GM19438 (cell line): ENCODE measurements around the gene MATN1.

ENCODE experiments used
- ATAC-seq: cut with Tn5 transposase; IDR thresholded peaks from one replicate; pipeline ENCODE4 v1.9.1; 2021; ENCODE audit warnings: low read depth; ENCODE audit not compliant: unreplicated experiment

Gene MATN1

GRCh38 chr1:30685796-30686165, 37.6 kb downstream of the MATN1 start:
- ATAC-seq: no peak

- ATAC-seq: no peak
These were observed 38.2 kb downstream of the MATN1 start for GRCh38 chr1:30684881-30685795.

- ATAC-seq: no peak
These were observed 39.1 kb downstream of the MATN1 start for GRCh38 chr1:30684259-30684658.

- no peak for ATAC-seq
These were observed 39.7 kb downstream of the MATN1 start for GRCh38 chr1:30683699-30684098.

- no peak for ATAC-seq
These were observed 40.7 kb downstream of the MATN1 start for GRCh38 chr1:30682396-30683275.

- no peak for ATAC-seq
These were observed 41.6 kb downstream of the MATN1 start for GRCh38 chr1:30681782-30682181.

- no peak for ATAC-seq
These were observed 42.5 kb downstream of the MATN1 start for GRCh38 chr1:30680879-30681278.

GRCh38 chr1:30680429-30680828, 43.0 kb downstream of the MATN1 start:
- ATAC-seq: no peak

- ATAC-seq: no peak
These were observed 43.4 kb downstream of the MATN1 start for GRCh38 chr1:30679976-30680305.

GRCh38 chr1:30679201-30679975, 44.0 kb downstream of the MATN1 start:
- ATAC-seq: no peak

- no peak for ATAC-seq
These were observed 45.2 kb downstream of the MATN1 start for GRCh38 chr1:30678209-30678608.

- no peak for ATAC-seq
These were observed 45.9 kb downstream of the MATN1 start for GRCh38 chr1:30677471-30677870.

GRCh38 chr1:30675761-30676160, 47.6 kb downstream of the MATN1 start:
- ATAC-seq: no peak

- ATAC-seq: no peak
These were observed 48.1 kb downstream of the MATN1 start for GRCh38 chr1:30675289-30675688.

GRCh38 chr1:30673395-30673794, 50.0 kb downstream of the MATN1 start:
- no peak for ATAC-seq

- ATAC-seq: no peak
These were observed 50.7 kb downstream of the MATN1 start for GRCh38 chr1:30672661-30673060.

- ATAC-seq: no peak
These were observed 52.9 kb downstream of the MATN1 start for GRCh38 chr1:30670240-30671060.

GRCh38 chr1:30668546-30669327, 54.6 kb downstream of the MATN1 start:
- no peak for ATAC-seq

GRCh38 chr1:30668024-30668423, 55.4 kb downstream of the MATN1 start:
- ATAC-seq: no peak
